Keratinocyte (primary cell): ENCODE results near the gene KCTD21. TPM values are rescaled to one million over a fixed set of nuclear protein-coding genes. Genes with fewer than 3 reads are reported as not detected.

Experiments used
- DNase-seq: peaks from one replicate; pipeline ENCODE4 v3.0.0-alpha.2; 2011; ENCODE audit warnings: low read depth, missing footprints, low spot score
- FAIRE-seq: peaks from 2 replicates; lab custom pipeline; 2011; peaks lifted over from hg19 to GRCh38; lab: Jason Lieb, UNC
- H2AFZ ChIP-seq: 2 replicates; pipeline ENCODE4 v1.6.0; 2012; ENCODE audit warnings: low read length, control low read depth, inconsistent platforms; ENCODE audit not compliant: control insufficient read depth
- H3K27ac ChIP-seq: 2 replicates; pipeline ENCODE4 v1.5.1; 2011; ENCODE audit warnings: low read length; ENCODE audit not compliant: control insufficient read depth, insufficient read depth
- H3K27me3 ChIP-seq: 3 replicates; pipeline ENCODE4 v1.6.0; 2011; ENCODE audit warnings: low read length; ENCODE audit not compliant: control insufficient read depth, insufficient read depth; ENCODE audit errors: extremely low read depth
- H3K36me3 ChIP-seq, 2 experiments: 2 replicates in 1 of 2; 3 replicates in 1 of 2; pipeline ENCODE4 v1.5.1; 2011; ENCODE audit warnings: low read length in 2 of 2, mild to moderate bottlenecking in 1 of 2; ENCODE audit not compliant: control insufficient read depth in 2 of 2, insufficient read depth in 2 of 2; ENCODE audit errors: extremely low read depth in 1 of 2
- H3K4me1 ChIP-seq: 3 replicates; pipeline ENCODE4 v1.5.1; 2011; ENCODE audit warnings: low read length; ENCODE audit not compliant: control insufficient read depth, insufficient read depth; ENCODE audit errors: extremely low read depth
- H3K4me2 ChIP-seq: 3 replicates; pipeline ENCODE4 v1.6.0; 2011; ENCODE audit warnings: low read depth, low read length; ENCODE audit not compliant: control insufficient read depth, insufficient read depth; ENCODE audit errors: extremely low read depth
- H3K4me3 ChIP-seq, 3 experiments: fragments of 200-600 bp in 1 of 3; sonication (generic) in 1 of 3; 2 replicates in 2 of 3; 3 replicates in 1 of 3; pipeline ENCODE4 v1.5.1; 2011 to 2016; ENCODE audit warnings: low read length in 3 of 3, mild to moderate bottlenecking in 3 of 3, control low read depth in 2 of 3, inconsistent platforms in 1 of 3, low read depth in 1 of 3, mixed read lengths in 1 of 3, mixed run types in 1 of 3, moderate library complexity in 1 of 3; ENCODE audit not compliant: control insufficient read depth in 2 of 3, insufficient read depth in 2 of 3; ENCODE audit errors: extremely low read depth in 1 of 3
- H3K79me2 ChIP-seq: 2 replicates; pipeline ENCODE4 v1.6.0; 2012; ENCODE audit warnings: low read length; ENCODE audit not compliant: control insufficient read depth, insufficient read depth
- H3K9ac ChIP-seq: 3 replicates; pipeline ENCODE4 v1.6.0; 2011; ENCODE audit warnings: low read length; ENCODE audit not compliant: control insufficient read depth, insufficient read depth; ENCODE audit errors: extremely low read depth
- H3K9me1 ChIP-seq: 3 replicates; pipeline ENCODE4 v1.6.0; 2011; ENCODE audit warnings: low read length; ENCODE audit not compliant: control insufficient read depth, insufficient read depth; ENCODE audit errors: extremely low read depth
- H3K9me3 ChIP-seq: 2 replicates; pipeline ENCODE4 v1.5.1; 2012; ENCODE audit warnings: low read depth, low read length; ENCODE audit not compliant: control insufficient read depth
- H4K20me1 ChIP-seq: 3 replicates; pipeline ENCODE4 v1.6.0; 2011; ENCODE audit warnings: low read length; ENCODE audit not compliant: control insufficient read depth, insufficient read depth; ENCODE audit errors: extremely low read depth
- EZH2 ChIP-seq: IDR thresholded peaks from one replicate; pipeline ENCODE4 v1.6.1; 2012; ENCODE audit warnings: inconsistent platforms, mild to moderate bottlenecking, low read length, moderate library complexity
- dilution Hi-C: fragments of 300-500 bp; cut with MboI; formaldehyde crosslinking; loops from one replicate; pipeline ENCODE4 v1.7.0; 2020; ENCODE audit warnings: low sequenced_read_pairs; ENCODE audit not compliant: extremely low pct_ligation_motif_present
- polyA plus RNA-seq, 5 experiments: library from polyadenylated mRNA; depleted of rRNA in 3 of 5; stranded (reverse) in 3 of 5; stranded (forward) in 1 of 5; unstranded in 1 of 5; fragments of >200 nt; gene quantifications; 1 replicate in 1 of 5; 2 replicates in 3 of 5; 3 replicates in 1 of 5; pipeline versions ENCODE4 v1.2.1 to v1.2.3, GENCODE V29; 2011 to 2012; ENCODE audit warnings: missing spikeins in 2 of 5, low read depth in 1 of 5, low replicate concordance in 1 of 5
- TF ChIP-seq, protein P1 (sequence below), 3 experiments: IDR thresholded peaks in 1 of 3; conservative IDR thresholded peaks in 1 of 3; optimal IDR thresholded peaks in 1 of 3; 2 replicates in 2 of 3; 3 replicates in 1 of 3; pipeline versions ENCODE3 to v1.5.1; 2011; ENCODE audit warnings: low read length in 3 of 3, mild to moderate bottlenecking in 3 of 3, moderate library complexity in 2 of 3, control low read depth in 1 of 3, inconsistent platforms in 1 of 3; ENCODE audit not compliant: insufficient read depth in 2 of 3; ENCODE audit errors: extremely low read depth in 1 of 3

KCTD21 gene
- polyA plus RNA-seq, 1 donor (not counting 4 experiments of a cell fraction or from before 2014, with no cell fraction given): 10.4 TPM

DNA sequence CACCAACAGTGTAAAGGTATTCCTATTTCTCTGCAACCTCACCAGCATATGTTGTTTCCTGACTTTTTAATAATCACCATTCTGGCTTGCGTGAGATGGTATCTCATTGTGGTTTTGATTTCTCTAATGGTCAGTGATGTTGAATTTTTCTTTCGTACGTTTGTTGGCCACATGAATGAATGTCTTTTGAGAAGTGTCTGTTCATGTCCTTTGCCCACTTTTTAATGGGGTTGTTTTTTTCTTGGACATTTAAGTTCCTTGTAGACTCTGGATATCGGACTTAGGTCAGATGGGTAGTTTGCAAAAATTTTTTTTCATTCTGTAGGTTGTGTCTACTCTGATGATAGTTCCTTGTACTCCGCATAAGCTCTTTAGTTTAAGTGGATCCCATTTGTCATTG is 23.1 kb upstream of the KCTD21 start:
- Histone ChIP-seq H3K79me2 (peaks cover 4% of the 10 kb centered on the region), H3K4me1 (peaks cover under 1% of the 10 kb centered on the region), H4K20me1 (no peaks in the 10 kb centered on the region), H3K9me1 (peaks cover 2% of the 10 kb centered on the region), H3K27me3 (no peaks in the 10 kb centered on the region), H2AFZ (no peak overlapping the region), H3K36me3 (peaks cover 5 to 21% of the 10 kb centered on the region in 2 experiments), H3K9ac (no peak overlapping the region), H3K9me3 (no peaks in the 10 kb centered on the region), H3K27ac (no peak overlapping the region), H3K4me2 (no peak overlapping the region), H3K4me3 (no peak overlapping the region)
- TF ChIP-seq EZH2: no peak
- TF ChIP-seq, protein P1, sequence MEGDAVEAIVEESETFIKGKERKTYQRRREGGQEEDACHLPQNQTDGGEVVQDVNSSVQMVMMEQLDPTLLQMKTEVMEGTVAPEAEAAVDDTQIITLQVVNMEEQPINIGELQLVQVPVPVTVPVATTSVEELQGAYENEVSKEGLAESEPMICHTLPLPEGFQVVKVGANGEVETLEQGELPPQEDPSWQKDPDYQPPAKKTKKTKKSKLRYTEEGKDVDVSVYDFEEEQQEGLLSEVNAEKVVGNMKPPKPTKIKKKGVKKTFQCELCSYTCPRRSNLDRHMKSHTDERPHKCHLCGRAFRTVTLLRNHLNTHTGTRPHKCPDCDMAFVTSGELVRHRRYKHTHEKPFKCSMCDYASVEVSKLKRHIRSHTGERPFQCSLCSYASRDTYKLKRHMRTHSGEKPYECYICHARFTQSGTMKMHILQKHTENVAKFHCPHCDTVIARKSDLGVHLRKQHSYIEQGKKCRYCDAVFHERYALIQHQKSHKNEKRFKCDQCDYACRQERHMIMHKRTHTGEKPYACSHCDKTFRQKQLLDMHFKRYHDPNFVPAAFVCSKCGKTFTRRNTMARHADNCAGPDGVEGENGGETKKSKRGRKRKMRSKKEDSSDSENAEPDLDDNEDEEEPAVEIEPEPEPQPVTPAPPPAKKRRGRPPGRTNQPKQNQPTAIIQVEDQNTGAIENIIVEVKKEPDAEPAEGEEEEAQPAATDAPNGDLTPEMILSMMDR (optimal IDR thresholded peaks at IDR 0.05 in 1 of 3, IDR thresholded peaks at IDR 0.05 in 1 of 3, conservative IDR thresholded peaks at IDR 0.05 in 1 of 3; ENCODE audit: extremely low read depth in 1 of 3, insufficient read depth in 2 of 3, low read length in 3 of 3): no peak
- dilution Hi-C loops: no loop called here
- DNase-seq: no peak
- no peak for FAIRE-seq

GRCh38 chr11:78210000-78210608 is 21.7 kb upstream of the KCTD21 start:
- TF ChIP-seq EZH2: no peak
- TF ChIP-seq, protein P1 (optimal IDR thresholded peaks at IDR 0.05 in 1 of 3, IDR thresholded peaks at IDR 0.05 in 1 of 3, conservative IDR thresholded peaks at IDR 0.05 in 1 of 3; ENCODE audit: extremely low read depth in 1 of 3, insufficient read depth in 2 of 3, low read length in 3 of 3): no peak
- Histone ChIP-seq H3K4me2 (no peak overlapping the region), H3K4me3 (no peak overlapping the region), H4K20me1 (no peaks in the 10 kb centered on the region), H2AFZ (no peak overlapping the region), H3K9me3 (no peaks in the 10 kb centered on the region), H3K27me3 (no peaks in the 10 kb centered on the region), H3K4me1 (no peaks in the 10 kb centered on the region), H3K36me3 (peaks cover 5 to 18% of the 10 kb centered on the region in 2 experiments), H3K27ac (no peak overlapping the region), H3K9ac (no peak overlapping the region), H3K79me2 (peaks cover 4% of the 10 kb centered on the region), H3K9me1 (peaks cover 2% of the 10 kb centered on the region)
- DNase-seq (no peak), FAIRE-seq (no peak)
- dilution Hi-C loops: no loop called here
